Neural progenitor cell (in vitro differentiated cells): Measurements from ENCODE around the gene GOLGA6L10. TPM values are rescaled to one million over a fixed set of nuclear protein-coding genes. Genes with fewer than 3 reads are reported as not detected.
"Not testable (repeated sequence)": the region's sequence is repeated elsewhere in the genome, so short reads cannot be mapped to it uniquely, and the experiment has no call there.

ENCODE experiments used
- DNase-seq: peaks from one replicate; pipeline ENCODE4 v3.0.0-alpha.2; 2016; ENCODE audit warnings: low spot score
- H2AFZ ChIP-seq: fragments of 200-600 bp; sonication (generic); replicated peaks from 2 replicates; pipeline ENCODE4 v1.6.1; 2016; ENCODE audit warnings: antibody characterized with exemption
- H3F3A ChIP-seq: fragments of 200-600 bp; sonication (generic); 2 replicates; pipeline ENCODE4 v1.6.1; 2016; ENCODE audit warnings: antibody characterized with exemption, low read depth
- H3K27ac ChIP-seq: fragments of 200-600 bp; sonication (generic); 2 replicates; pipeline ENCODE4 v1.5.1; 2016; ENCODE audit warnings: mild to moderate bottlenecking
- H3K27me3 ChIP-seq: fragments of 200-600 bp; sonication (generic); 2 replicates; pipeline ENCODE4 v1.6.1; 2016; ENCODE audit warnings: mild to moderate bottlenecking, moderate library complexity
- H3K36me3 ChIP-seq: fragments of 200-600 bp; sonication (generic); 2 replicates; pipeline ENCODE4 v1.5.1; 2016
- H3K4me1 ChIP-seq: fragments of 200-600 bp; sonication (generic); 2 replicates; pipeline ENCODE4 v1.6.1; 2016; ENCODE audit warnings: mixed run types
- H3K4me2 ChIP-seq: fragments of 200-600 bp; sonication (generic); 2 replicates; pipeline ENCODE4 v1.6.1; 2016
- H3K4me3 ChIP-seq: fragments of 200-600 bp; sonication (generic); 2 replicates; pipeline ENCODE4 v1.5.1; 2016
- H3K79me2 ChIP-seq: fragments of 200-600 bp; sonication (generic); 2 replicates; pipeline ENCODE4 v1.6.1; 2016; ENCODE audit warnings: low read depth
- H3K9ac ChIP-seq: fragments of 200-600 bp; sonication (generic); 2 replicates; pipeline ENCODE4 v1.6.1; 2016
- H3K9me3 ChIP-seq: fragments of 200-600 bp; sonication (generic); 2 replicates; pipeline ENCODE4 v1.5.1; 2016; ENCODE audit warnings: low read depth
- H4K20me1 ChIP-seq: fragments of 200-600 bp; sonication (generic); 2 replicates; pipeline ENCODE4 v1.6.1; 2016; ENCODE audit warnings: low read depth
- H3K27ac Mint-ChIP-seq: 3 replicates; pipeline ENCODE4 v1.8.0; 2021; ENCODE audit warnings: mixed read lengths
- H3K27me3 Mint-ChIP-seq: 2 replicates; pipeline ENCODE4 v1.8.0; 2022; ENCODE audit warnings: low read depth, mild to moderate bottlenecking, inconsistent platforms, moderate library complexity, mixed read lengths; ENCODE audit not compliant: insufficient read depth
- H3K36me3 Mint-ChIP-seq: 3 replicates; pipeline ENCODE4 v1.8.0; 2021; ENCODE audit warnings: mixed read lengths
- H3K4me1 Mint-ChIP-seq: 3 replicates; pipeline ENCODE4 v1.8.0; 2021; ENCODE audit warnings: mixed read lengths
- H3K4me3 Mint-ChIP-seq: 3 replicates; pipeline ENCODE4 v1.8.0; 2021; ENCODE audit warnings: mild to moderate bottlenecking, moderate library complexity, mixed read lengths
- H3K9me3 Mint-ChIP-seq: 3 replicates; pipeline ENCODE4 v1.8.0; 2020; ENCODE audit warnings: mixed read lengths
- EZH2 ChIP-seq: fragments of 200-600 bp; sonication (generic); IDR thresholded peaks from 2 replicates; pipeline ENCODE4 v1.6.1; 2017; ENCODE audit warnings: antibody characterized with exemption, mild to moderate bottlenecking, moderate library complexity
- EZH2phosphoT487 ChIP-seq: fragments of 200-600 bp; sonication (generic); IDR thresholded peaks from 2 replicates; pipeline ENCODE4 v1.6.1; 2017; ENCODE audit warnings: antibody characterized with exemption
- total RNA-seq: library from RNA; depleted of rRNA; stranded (reverse); fragments of >200 nt; gene quantifications from 2 replicates; pipeline ENCODE4 v1.2.3, GENCODE V29; 2015; ENCODE audit warnings: low replicate concordance
- TF ChIP-seq, protein P1 (sequence below): fragments of 200-600 bp; sonication (generic); IDR thresholded peaks from 2 replicates; pipeline ENCODE4 v1.5.1; 2017; ENCODE audit warnings: antibody characterized with exemption, mild to moderate bottlenecking

Gene GOLGA6L10
- total RNA-seq, 1 donor from 2014 or later = 1.3 TPM

GRCh38 chr15:82393671-82394070 is 44.4 kb upstream of the GOLGA6L10 start:
- peaks cover 15% of the 10 kb centered on the region for H3K36me3 Mint-ChIP-seq
- H3K4me2 ChIP-seq = no peak overlapping the region
- no peak overlapping the region for H3K9ac ChIP-seq
- no peaks in the 10 kb centered on the region for H3K27me3 Mint-ChIP-seq
- H3K27me3 ChIP-seq = no peaks in the 10 kb centered on the region
- H2AFZ ChIP-seq = no peak overlapping the region
- no peaks in the 10 kb centered on the region for H3K9me3 ChIP-seq
- peaks cover 40% of the 10 kb centered on the region for H3K79me2 ChIP-seq
- H3K4me3 ChIP-seq = no peak overlapping the region
- H3F3A ChIP-seq = peaks cover 4% of the 10 kb centered on the region
- H3K4me1 ChIP-seq = peaks cover 13% of the 10 kb centered on the region
- H3K9me3 Mint-ChIP-seq = peaks cover 6% of the 10 kb centered on the region
- no peaks in the 10 kb centered on the region for H3K36me3 ChIP-seq
- no peaks in the 10 kb centered on the region for H3K4me1 Mint-ChIP-seq
- H4K20me1 ChIP-seq = peaks cover 19% of the 10 kb centered on the region
- DNase-seq = no peak
- no peak overlapping the region for H3K27ac Mint-ChIP-seq
- H3K4me3 Mint-ChIP-seq = no peak overlapping the region
- TF ChIP-seq, protein P1, sequence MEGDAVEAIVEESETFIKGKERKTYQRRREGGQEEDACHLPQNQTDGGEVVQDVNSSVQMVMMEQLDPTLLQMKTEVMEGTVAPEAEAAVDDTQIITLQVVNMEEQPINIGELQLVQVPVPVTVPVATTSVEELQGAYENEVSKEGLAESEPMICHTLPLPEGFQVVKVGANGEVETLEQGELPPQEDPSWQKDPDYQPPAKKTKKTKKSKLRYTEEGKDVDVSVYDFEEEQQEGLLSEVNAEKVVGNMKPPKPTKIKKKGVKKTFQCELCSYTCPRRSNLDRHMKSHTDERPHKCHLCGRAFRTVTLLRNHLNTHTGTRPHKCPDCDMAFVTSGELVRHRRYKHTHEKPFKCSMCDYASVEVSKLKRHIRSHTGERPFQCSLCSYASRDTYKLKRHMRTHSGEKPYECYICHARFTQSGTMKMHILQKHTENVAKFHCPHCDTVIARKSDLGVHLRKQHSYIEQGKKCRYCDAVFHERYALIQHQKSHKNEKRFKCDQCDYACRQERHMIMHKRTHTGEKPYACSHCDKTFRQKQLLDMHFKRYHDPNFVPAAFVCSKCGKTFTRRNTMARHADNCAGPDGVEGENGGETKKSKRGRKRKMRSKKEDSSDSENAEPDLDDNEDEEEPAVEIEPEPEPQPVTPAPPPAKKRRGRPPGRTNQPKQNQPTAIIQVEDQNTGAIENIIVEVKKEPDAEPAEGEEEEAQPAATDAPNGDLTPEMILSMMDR = no peak
- TF ChIP-seq EZH2phosphoT487 (no peak), EZH2 (no peak)
- H3K27ac ChIP-seq = no peak overlapping the region

DNA sequence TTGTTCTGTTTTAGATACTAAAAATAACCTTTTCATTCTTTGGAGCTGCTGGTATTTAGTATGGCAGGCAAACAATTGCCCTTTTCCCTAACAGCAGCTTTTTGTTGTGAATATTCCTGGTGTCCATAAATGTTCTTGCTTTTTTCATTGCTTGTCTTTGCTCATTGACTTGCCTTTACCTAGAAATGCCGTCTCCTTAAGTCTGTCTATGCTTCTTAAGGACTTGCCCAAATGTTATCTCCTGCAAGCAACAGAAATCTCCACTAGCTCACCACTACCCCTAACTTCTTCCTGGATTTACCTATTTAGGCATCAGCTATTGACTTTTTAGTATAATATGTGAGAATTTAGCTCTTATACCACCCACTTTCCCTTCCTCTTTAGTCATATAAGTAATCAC is 42.8 kb upstream of the GOLGA6L10 start:
- H3K27ac ChIP-seq, H3K4me2 ChIP-seq, H3K4me1 Mint-ChIP-seq, H3K4me3 Mint-ChIP-seq, H3K9me3 ChIP-seq, DNase-seq, H3K36me3 ChIP-seq, H3K9ac ChIP-seq, H3K27me3 Mint-ChIP-seq, H3F3A ChIP-seq, H3K36me3 Mint-ChIP-seq, H3K27me3 ChIP-seq, H3K4me3 ChIP-seq, H3K9me3 Mint-ChIP-seq, H3K27ac Mint-ChIP-seq, H2AFZ ChIP-seq: not testable (repeated sequence)
- Histone ChIP-seq H3K79me2 (peaks cover 29% of the 10 kb centered on the region), H4K20me1 (peaks cover 26% of the 10 kb centered on the region), H3K4me1 (peaks cover 13% of the 10 kb centered on the region)

DNA sequence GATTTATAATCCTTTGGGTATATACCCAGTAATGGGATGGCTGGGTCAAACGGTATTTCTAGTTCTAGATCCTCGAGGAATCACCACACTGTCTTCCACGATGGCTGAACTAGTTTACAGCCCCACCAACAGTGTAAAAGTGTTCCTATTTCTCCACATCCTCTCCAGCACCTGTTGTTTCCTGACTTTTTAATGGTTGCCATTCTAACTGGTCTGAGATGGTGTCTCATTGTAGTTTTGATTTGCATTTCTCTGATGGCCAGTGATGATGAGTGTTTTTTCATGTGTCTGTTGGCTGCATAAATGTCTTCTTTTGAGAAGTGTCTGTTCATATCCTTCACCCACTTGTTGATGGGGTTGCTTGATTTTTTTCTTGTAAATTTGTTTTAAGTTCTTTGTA is 40.9 kb upstream of the GOLGA6L10 start:
- not testable (repeated sequence) for DNase-seq, H3K9me3 ChIP-seq, H3K4me1 Mint-ChIP-seq, H3K4me3 Mint-ChIP-seq, H3K27ac Mint-ChIP-seq, H3K4me3 ChIP-seq, H2AFZ ChIP-seq, H3K27ac ChIP-seq, H3K27me3 Mint-ChIP-seq, H3F3A ChIP-seq, H3K36me3 ChIP-seq, H3K36me3 Mint-ChIP-seq, H3K9ac ChIP-seq, H3K27me3 ChIP-seq, H3K9me3 Mint-ChIP-seq
- H4K20me1 ChIP-seq = peaks cover 30% of the 10 kb centered on the region
- peaks cover 39% of the 10 kb centered on the region for H3K79me2 ChIP-seq
- H3K4me1 ChIP-seq = peaks cover 13% of the 10 kb centered on the region
- H3K4me2 ChIP-seq = peak overlapping the region; percentile 1

DNA sequence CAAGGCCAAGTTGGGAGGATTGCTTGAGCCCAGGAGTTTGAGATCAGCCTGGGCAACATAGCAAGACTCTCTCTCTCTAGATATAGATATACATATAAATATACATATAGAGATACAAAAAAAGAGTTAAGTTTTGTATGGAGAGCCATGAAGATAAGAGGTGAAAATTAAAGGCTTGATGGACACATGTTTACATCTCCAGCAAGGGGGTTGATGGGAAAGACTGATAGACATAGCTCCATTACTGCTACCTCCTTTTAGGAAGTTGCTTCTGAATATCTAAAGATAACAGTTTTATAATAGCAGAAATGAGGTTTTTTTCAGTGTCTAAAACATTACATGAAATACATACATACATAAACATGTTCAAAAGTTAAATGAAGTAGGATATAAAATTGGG is 37.9 kb upstream of the GOLGA6L10 start:
- not testable (repeated sequence) for H3K4me1 Mint-ChIP-seq
- H3K36me3 Mint-ChIP-seq = peaks cover 11% of the 10 kb centered on the region

DNA sequence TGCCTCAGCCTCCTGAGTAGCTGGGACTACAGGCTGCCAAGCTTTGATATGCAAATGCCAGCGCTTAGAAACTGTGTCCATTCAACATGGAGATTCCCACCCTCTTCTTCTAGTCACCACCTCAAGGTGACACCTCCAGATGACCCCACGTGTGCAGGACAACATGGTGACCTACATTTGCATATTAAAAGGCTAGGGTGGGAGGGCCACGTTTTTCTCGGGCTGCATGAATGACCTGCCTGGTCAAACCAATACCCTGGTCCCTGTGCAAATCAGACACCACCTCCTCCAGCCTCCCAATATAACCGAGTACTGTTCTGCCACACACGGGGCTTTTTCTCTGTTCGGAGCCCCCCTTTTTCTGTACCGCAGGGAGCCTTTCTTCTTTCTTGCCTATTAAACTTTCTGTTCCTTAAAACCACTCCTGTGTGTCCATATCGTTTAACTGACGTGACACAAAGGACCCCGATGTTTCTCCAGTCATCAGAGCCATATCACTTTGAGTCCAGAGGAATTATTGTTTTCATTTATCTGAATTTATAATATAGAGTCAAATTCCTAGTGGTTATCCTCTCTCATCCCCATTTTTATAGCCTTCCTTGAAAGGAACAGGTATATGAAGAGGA is 32.2 kb upstream of the GOLGA6L10 start:
- not testable (repeated sequence) for H3K27ac ChIP-seq, H3K4me2 ChIP-seq, H3K27me3 ChIP-seq, H3K4me1 ChIP-seq, H3K27me3 Mint-ChIP-seq, H3K9me3 ChIP-seq, H3K4me3 ChIP-seq, H3F3A ChIP-seq, H3K4me3 Mint-ChIP-seq, H2AFZ ChIP-seq, H3K9ac ChIP-seq, DNase-seq, H3K27ac Mint-ChIP-seq, H3K36me3 ChIP-seq
- H3K79me2 ChIP-seq = peaks cover 52% of the 10 kb centered on the region
- Mint-ChIP-seq H3K9me3 (peaks cover 25% of the 10 kb centered on the region), H3K36me3 (peaks cover 16% of the 10 kb centered on the region), H3K4me1 (peaks cover 11% of the 10 kb centered on the region)
- peaks cover 16% of the 10 kb centered on the region for H4K20me1 ChIP-seq

More for the DNA sequence above, 37.9 kb upstream of the GOLGA6L10 start:
- not testable (repeated sequence) for H3K27ac ChIP-seq, H3K4me3 ChIP-seq, H3K9ac ChIP-seq, H3K9me3 ChIP-seq, H3K4me3 Mint-ChIP-seq, H3K27ac Mint-ChIP-seq, H3K9me3 Mint-ChIP-seq, H2AFZ ChIP-seq, DNase-seq, H3K27me3 ChIP-seq, H3K4me2 ChIP-seq, H3K36me3 ChIP-seq, H3K27me3 Mint-ChIP-seq, H3F3A ChIP-seq
- H3K4me1 ChIP-seq = peaks cover 13% of the 10 kb centered on the region
- peaks cover 30% of the 10 kb centered on the region for H4K20me1 ChIP-seq
- H3K79me2 ChIP-seq = peaks cover 47% of the 10 kb centered on the region
